HepG2 (cell line): ENCODE measurements around the gene TLN1. TPM values are rescaled to one million over a fixed set of nuclear protein-coding genes. Genes with fewer than 3 reads are reported as not detected.

ENCODE experiments used
- CBX2 ChIP-seq, 2 experiments: fragments of 200-600 bp in 1 of 2; sonication (generic); formaldehyde crosslinking in 1 of 2; IDR thresholded peaks; 2 replicates each; pipeline versions ENCODE4 v1.7.0 to v1.8.1; 2018 to 2022; ENCODE audit warnings: low read depth in 2 of 2, low read length in 1 of 2, mild to moderate bottlenecking in 1 of 2, missing genetic modification reagents in 1 of 2
- ELK4 ChIP-seq: sonication (generic); formaldehyde crosslinking; IDR thresholded peaks from 2 replicates; pipeline ENCODE4 v1.9.0; 2021; ENCODE audit warnings: missing genetic modification reagents, borderline replicate concordance
- FOSL1 ChIP-seq: sonication (generic); formaldehyde crosslinking; IDR thresholded peaks from 2 replicates; pipeline ENCODE4 v1.9.0; 2021; ENCODE audit warnings: missing genetic modification reagents, borderline replicate concordance
- HINFP ChIP-seq: sonication (generic); formaldehyde crosslinking; IDR thresholded peaks from 2 replicates; pipeline ENCODE4 v1.4.0; 2020; ENCODE audit warnings: low read depth, mild to moderate bottlenecking, missing genetic modification reagents
- MYPOP ChIP-seq: sonication (generic); formaldehyde crosslinking; IDR thresholded peaks from 2 replicates; pipeline ENCODE4 v1.8.1; 2023; ENCODE audit warnings: mild to moderate bottlenecking, moderate library complexity, missing genetic modification reagents
- NFE2 ChIP-seq: sonication (generic); formaldehyde crosslinking; IDR thresholded peaks from 2 replicates; pipeline ENCODE4 v1.4.0; 2020; ENCODE audit warnings: missing genetic modification reagents
- NFYC ChIP-seq: IDR thresholded peaks from 2 replicates; pipeline ENCODE4 v1.6.1; 2016; ENCODE audit warnings: missing genetic modification reagents, missing compliant biosample characterization
- NPAS2 ChIP-seq: sonication (generic); formaldehyde crosslinking; IDR thresholded peaks from 2 replicates; pipeline ENCODE4 v1.8.0; 2022; ENCODE audit warnings: mild to moderate bottlenecking, missing genetic modification reagents, borderline replicate concordance
- PPARG ChIP-seq: conservative IDR thresholded peaks from 2 replicates; pipeline ENCODE4 v1.6.1; 2016; ENCODE audit warnings: missing biosample characterization, missing genetic modification reagents
- SCMH1 ChIP-seq: sonication (generic); formaldehyde crosslinking; IDR thresholded peaks from 2 replicates; pipeline ENCODE4 v1.9.0; 2021; ENCODE audit warnings: missing genetic modification reagents, mild to moderate bottlenecking, borderline replicate concordance
- SMAD3 ChIP-seq: sonication (generic); formaldehyde crosslinking; IDR thresholded peaks from 2 replicates; pipeline ENCODE4 v1.4.0; 2020; ENCODE audit warnings: missing genetic modification reagents
- SP4 ChIP-seq: sonication (generic); formaldehyde crosslinking; IDR thresholded peaks from 2 replicates; pipeline ENCODE4 v1.8.1; 2023; ENCODE audit warnings: mild to moderate bottlenecking, missing genetic modification reagents
- ZC3H13 ChIP-seq: sonication (generic); formaldehyde crosslinking; IDR thresholded peaks from 2 replicates; pipeline ENCODE4 v1.8.1; 2023; ENCODE audit warnings: mild to moderate bottlenecking, missing genetic modification reagents, moderate library complexity
- ZFP37 ChIP-seq: sonication (generic); formaldehyde crosslinking; IDR thresholded peaks from 2 replicates; pipeline ENCODE4 v1.4.0; 2020; ENCODE audit warnings: missing genetic modification reagents, borderline replicate concordance
- ZIK1 ChIP-seq: sonication (generic); formaldehyde crosslinking; IDR thresholded peaks from 2 replicates; pipeline ENCODE4 v1.5.0; 2020; ENCODE audit warnings: mild to moderate bottlenecking, low read depth, missing genetic modification reagents, borderline replicate concordance
- ZNF44 ChIP-seq: sonication (generic); formaldehyde crosslinking; IDR thresholded peaks from 2 replicates; pipeline ENCODE4 v1.5.1; 2020; ENCODE audit warnings: mild to moderate bottlenecking, missing genetic modification reagents
- ZNF503 ChIP-seq: sonication (generic); formaldehyde crosslinking; IDR thresholded peaks from 2 replicates; pipeline ENCODE4 v1.4.0; 2020; ENCODE audit warnings: missing genetic modification reagents
- ZNF547 ChIP-seq: sonication (generic); formaldehyde crosslinking; IDR thresholded peaks from 2 replicates; pipeline ENCODE4 v1.5.1; 2020; ENCODE audit warnings: mild to moderate bottlenecking, missing genetic modification reagents
- ZNF616 ChIP-seq: sonication (generic); formaldehyde crosslinking; IDR thresholded peaks from 2 replicates; pipeline ENCODE4 v1.5.0; 2020; ENCODE audit warnings: low read depth, mild to moderate bottlenecking, missing genetic modification reagents
- ZNF776 ChIP-seq: sonication (generic); formaldehyde crosslinking; IDR thresholded peaks from 2 replicates; pipeline ENCODE4 v1.4.0; 2020; ENCODE audit warnings: mild to moderate bottlenecking, missing genetic modification reagents
- ZSCAN5A ChIP-seq: sonication (generic); formaldehyde crosslinking; IDR thresholded peaks from 2 replicates; pipeline ENCODE4 v1.8.0; 2022; ENCODE audit warnings: mild to moderate bottlenecking, missing genetic modification reagents, borderline replicate concordance
- polyA plus RNA-seq, 8 experiments: library from polyadenylated mRNA; depleted of rRNA in 3 of 8; stranded (reverse) in 7 of 8; unstranded in 1 of 8; fragments of >200 nt; fragmentation: Illumina TruSeq in 4 of 8; extraction: Trizol in 4 of 8; gene quantifications; 2 replicates each; pipeline versions ENCODE4 v1.2.1 to v1.2.3, GENCODE V29; 2011 to 2016; ENCODE audit warnings: low read depth in 4 of 8, missing spikeins in 1 of 8, mixed read lengths in 1 of 8; ENCODE audit not compliant: insufficient read depth in 1 of 8
- total RNA-seq, 5 experiments: library from RNA; depleted of rRNA; stranded (reverse); fragments of >200 nt; fragmentation: Illumina TruSeq; extraction: Trizol; gene quantifications; 2 replicates each; pipeline ENCODE4 v1.2.3, GENCODE V29; 2016; ENCODE audit warnings: low read depth in 1 of 5

Gene TLN1
- total and polyA plus RNA-seq, 2 of the 13 experiments (the other 11 are each of a cell fraction or from before 2014, with no cell fraction given): 35.2 to 51.8 TPM

- TF ChIP-seq HINFP (CRISPR knock-in tag): no peak; the same call in 1 of the 2 replicates
- TF ChIP-seq ZNF44 (CRISPR knock-in tag): peak; percentile 18; the same call in 1 of the 2 replicates
- TF ChIP-seq MYPOP (CRISPR knock-in tag): no peak
- TF ChIP-seq ELK4 (CRISPR knock-in tag): no peak
- TF ChIP-seq ZNF776: peak; percentile 94
- TF ChIP-seq ZFP37 (CRISPR knock-in tag): no peak
- TF ChIP-seq SMAD3 (CRISPR knock-in tag): peak; percentile 23; the same call in 1 of the 2 replicates
- TF ChIP-seq NFYC: no peak; the same call in 1 of the 2 replicates
- no peak for TF ChIP-seq SCMH1 (CRISPR knock-in tag)
- no peak for TF ChIP-seq NFE2 (CRISPR knock-in tag)
- TF ChIP-seq ZIK1: no peak
- TF ChIP-seq CBX2 (IDR thresholded peaks at IDR 0.05; ENCODE audit: low read depth, low read length): no peak
- TF ChIP-seq CBX2 (CRISPR knock-in tag; IDR thresholded peaks at IDR 0.05; ENCODE audit: low read depth): no peak
- TF ChIP-seq ZNF547 (CRISPR knock-in tag): no peak
- no peak for TF ChIP-seq FOSL1 (CRISPR knock-in tag)
- no peak for TF ChIP-seq NPAS2 (CRISPR knock-in tag)
- TF ChIP-seq PPARG (CRISPR knock-in tag): no peak
- no peak for TF ChIP-seq ZSCAN5A (CRISPR knock-in tag)
- TF ChIP-seq SP4: no peak
- TF ChIP-seq ZC3H13 (CRISPR knock-in tag): peak; percentile 93
- no peak for TF ChIP-seq ZNF503 (CRISPR knock-in tag)
- no peak for TF ChIP-seq ZNF616 (CRISPR knock-in tag)
These were observed 73.6 kb downstream of the TLN1 start, which contains the start of gene CCDC107 (continued) for GRCh38 chr9:35658137-35658967.
